Neural cell (in vitro differentiated cells): ENCODE results near the gene EYS. TPM values are rescaled to one million over a fixed set of nuclear protein-coding genes. Genes with fewer than 3 reads are reported as not detected.
"Not testable (repeated sequence)": the region's sequence is repeated elsewhere in the genome, so short reads cannot be mapped to it uniquely, and the experiment has no call there.

Source experiments
- H2AFZ ChIP-seq: fragments of 200-600, 300-800 bp; sonication (generic), shearing (Covaris generic); 2 replicates; pipeline ENCODE4 v1.6.0; 2014; ENCODE audit warnings: low read depth, mild to moderate bottlenecking, antibody characterized with exemption, low read length, moderate library complexity
- H3F3A ChIP-seq: fragments of 200-600 bp; shearing (Covaris generic); 2 replicates; pipeline ENCODE4 v1.6.1; 2016; ENCODE audit warnings: mild to moderate bottlenecking, moderate library complexity, mixed read lengths, antibody characterized with exemption, low read length; ENCODE audit not compliant: insufficient read depth, poor library complexity, severe bottlenecking
- H3K27ac ChIP-seq: fragments of 200-600, 300-800 bp; sonication (generic), shearing (Covaris generic); 2 replicates; pipeline ENCODE4 v1.5.1; 2014; ENCODE audit warnings: mild to moderate bottlenecking, low read length, moderate library complexity
- H3K27me3 ChIP-seq: fragments of 300-800, 200-600 bp; sonication (generic), shearing (Covaris generic); 2 replicates; pipeline ENCODE4 v1.6.0; 2014; ENCODE audit warnings: mild to moderate bottlenecking, low read depth, low read length, moderate library complexity; ENCODE audit not compliant: insufficient read depth
- H3K36me3 ChIP-seq: fragments of 300-800, 200-600 bp; sonication (generic), shearing (Covaris generic); 2 replicates; pipeline ENCODE4 v1.5.1; 2014; ENCODE audit warnings: mild to moderate bottlenecking, antibody characterized with exemption, low read length, moderate library complexity; ENCODE audit not compliant: insufficient read depth
- H3K4me2 ChIP-seq: fragments of 300-800, 200-600 bp; sonication (generic), shearing (Covaris generic); 2 replicates; pipeline ENCODE4 v1.6.0; 2014; ENCODE audit warnings: mild to moderate bottlenecking, low read length
- H3K4me3 ChIP-seq: fragments of 300-800, 200-600 bp; sonication (generic), shearing (Covaris generic); 2 replicates; pipeline ENCODE4 v1.5.1; 2014; ENCODE audit warnings: mild to moderate bottlenecking, low read length, moderate library complexity
- H3K79me2 ChIP-seq: fragments of 200-600 bp; shearing (Covaris generic); replicated peaks from 2 replicates; pipeline ENCODE4 v1.6.0; 2014; ENCODE audit warnings: mild to moderate bottlenecking, low read length, moderate library complexity; ENCODE audit not compliant: insufficient read depth
- H3K9ac ChIP-seq: fragments of 300-800, 200-600 bp; sonication (generic), shearing (Covaris generic); 2 replicates; pipeline ENCODE4 v1.6.1; 2016; ENCODE audit warnings: mild to moderate bottlenecking, low read length, mixed read lengths
- H3K9me2 ChIP-seq: fragments of 200-600 bp; shearing (Covaris generic); 2 replicates; pipeline ENCODE4 v1.6.1; 2016; ENCODE audit warnings: mild to moderate bottlenecking, low read length, mixed read lengths; ENCODE audit not compliant: insufficient read depth
- H3K9me3 ChIP-seq: fragments of 200-600, 300-800 bp; sonication (generic), shearing (Covaris generic); 2 replicates; pipeline ENCODE4 v1.6.1; 2016; ENCODE audit warnings: mild to moderate bottlenecking, mixed run types, low read length, moderate library complexity, mixed read lengths
- H4K20me1 ChIP-seq: fragments of 200-600 bp; shearing (Covaris generic); 2 replicates; pipeline ENCODE4 v1.6.1; 2016; ENCODE audit warnings: mild to moderate bottlenecking, mixed run types; ENCODE audit not compliant: insufficient read depth
- EZH2 ChIP-seq: fragments of 200-600, 300-800 bp; shearing (Covaris generic), sonication (generic); IDR thresholded peaks from 2 replicates; pipeline ENCODE4 v1.6.1; 2014; ENCODE audit warnings: antibody characterized with exemption, low read length, borderline replicate concordance, mild to moderate bottlenecking; ENCODE audit not compliant: insufficient read depth, poor library complexity, severe bottlenecking
- SMC3 ChIP-seq: fragments of 450-650 bp; conservative IDR thresholded peaks from 2 replicates; pipeline ENCODE4 v1.6.1; 2014; ENCODE audit warnings: antibody characterized with exemption, mild to moderate bottlenecking, moderate library complexity; ENCODE audit not compliant: poor library complexity
- polyA plus RNA-seq: library from polyadenylated mRNA; depleted of rRNA; stranded (reverse); fragments of >200 nt; gene quantifications from 2 replicates; pipeline ENCODE4 v1.2.3, GENCODE V29; 2014
- TF ChIP-seq, protein P1 (sequence below): IDR thresholded peaks from 2 replicates; pipeline ENCODE4 v1.6.1; 2012; ENCODE audit warnings: borderline replicate concordance
- TF ChIP-seq, protein P2 (sequence below): fragments of 450-650 bp; IDR thresholded peaks from 2 replicates; pipeline ENCODE4 v1.5.1; 2014; ENCODE audit warnings: antibody characterized with exemption, mild to moderate bottlenecking, moderate library complexity; ENCODE audit not compliant: poor library complexity, severe bottlenecking

Gene EYS
- polyA plus RNA-seq, 1 donor from 2014 or later: 0.38 TPM

DNA sequence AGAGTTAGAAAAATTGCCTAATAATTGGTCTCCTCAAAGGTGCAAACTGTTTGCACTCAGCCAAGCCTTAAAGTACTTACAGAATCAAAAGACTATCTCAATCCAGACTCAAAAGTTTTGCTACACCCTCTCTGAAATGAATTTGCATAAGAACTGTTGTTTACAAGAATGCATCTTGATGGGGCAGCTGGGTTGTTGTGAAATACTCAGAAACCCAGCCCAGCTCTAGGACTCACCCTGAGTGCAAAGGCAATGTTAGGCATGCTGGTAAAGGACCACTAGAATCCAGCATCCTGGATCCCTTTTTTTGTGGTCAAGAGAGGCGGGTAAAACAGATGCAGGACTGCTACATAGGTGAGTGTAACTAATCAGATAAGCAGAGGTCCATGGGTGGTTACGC, 700.2 kb downstream of the EYS start:
- no peaks in the 10 kb centered on the region for H3K79me2 ChIP-seq
- no peak overlapping the region for H3K27ac ChIP-seq
- no peak overlapping the region for H3K4me3 ChIP-seq
- H3F3A ChIP-seq: no peaks in the 10 kb centered on the region
- H3K9ac ChIP-seq: no peak overlapping the region
- TF ChIP-seq, protein P1, sequence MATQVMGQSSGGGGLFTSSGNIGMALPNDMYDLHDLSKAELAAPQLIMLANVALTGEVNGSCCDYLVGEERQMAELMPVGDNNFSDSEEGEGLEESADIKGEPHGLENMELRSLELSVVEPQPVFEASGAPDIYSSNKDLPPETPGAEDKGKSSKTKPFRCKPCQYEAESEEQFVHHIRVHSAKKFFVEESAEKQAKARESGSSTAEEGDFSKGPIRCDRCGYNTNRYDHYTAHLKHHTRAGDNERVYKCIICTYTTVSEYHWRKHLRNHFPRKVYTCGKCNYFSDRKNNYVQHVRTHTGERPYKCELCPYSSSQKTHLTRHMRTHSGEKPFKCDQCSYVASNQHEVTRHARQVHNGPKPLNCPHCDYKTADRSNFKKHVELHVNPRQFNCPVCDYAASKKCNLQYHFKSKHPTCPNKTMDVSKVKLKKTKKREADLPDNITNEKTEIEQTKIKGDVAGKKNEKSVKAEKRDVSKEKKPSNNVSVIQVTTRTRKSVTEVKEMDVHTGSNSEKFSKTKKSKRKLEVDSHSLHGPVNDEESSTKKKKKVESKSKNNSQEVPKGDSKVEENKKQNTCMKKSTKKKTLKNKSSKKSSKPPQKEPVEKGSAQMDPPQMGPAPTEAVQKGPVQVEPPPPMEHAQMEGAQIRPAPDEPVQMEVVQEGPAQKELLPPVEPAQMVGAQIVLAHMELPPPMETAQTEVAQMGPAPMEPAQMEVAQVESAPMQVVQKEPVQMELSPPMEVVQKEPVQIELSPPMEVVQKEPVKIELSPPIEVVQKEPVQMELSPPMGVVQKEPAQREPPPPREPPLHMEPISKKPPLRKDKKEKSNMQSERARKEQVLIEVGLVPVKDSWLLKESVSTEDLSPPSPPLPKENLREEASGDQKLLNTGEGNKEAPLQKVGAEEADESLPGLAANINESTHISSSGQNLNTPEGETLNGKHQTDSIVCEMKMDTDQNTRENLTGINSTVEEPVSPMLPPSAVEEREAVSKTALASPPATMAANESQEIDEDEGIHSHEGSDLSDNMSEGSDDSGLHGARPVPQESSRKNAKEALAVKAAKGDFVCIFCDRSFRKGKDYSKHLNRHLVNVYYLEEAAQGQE: no peak
- H2AFZ ChIP-seq: no peak overlapping the region
- no peaks in the 10 kb centered on the region for H3K9me2 ChIP-seq
- no peak overlapping the region for H3K4me2 ChIP-seq
- H3K9me3 ChIP-seq: no peaks in the 10 kb centered on the region
- H4K20me1 ChIP-seq: no peaks in the 10 kb centered on the region
- H3K36me3 ChIP-seq: no peaks in the 10 kb centered on the region
- H3K27me3 ChIP-seq: no peaks in the 10 kb centered on the region

DNA sequence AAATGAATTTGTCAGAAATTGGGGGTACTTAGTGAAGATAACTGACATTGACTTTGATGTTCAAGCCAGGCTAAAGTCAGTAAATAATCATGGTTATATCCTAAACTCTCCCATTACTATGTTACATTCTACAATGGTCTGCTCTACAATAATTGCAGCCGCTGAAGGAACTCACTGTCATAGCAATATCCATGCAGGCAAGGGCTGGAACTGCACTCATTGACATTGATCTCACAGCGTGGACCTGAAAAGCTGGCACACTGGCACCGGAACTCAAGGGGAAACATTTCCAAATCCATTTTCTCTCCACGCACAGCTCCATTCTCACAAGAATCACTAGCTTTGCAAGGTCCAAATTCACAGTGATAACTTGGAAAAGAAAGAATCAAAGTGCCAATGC, 702.7 kb downstream of the EYS start:
- no peaks in the 10 kb centered on the region for H3K36me3 ChIP-seq
- no peaks in the 10 kb centered on the region for H3K9me3 ChIP-seq
- no peak overlapping the region for H2AFZ ChIP-seq
- H3F3A ChIP-seq: no peaks in the 10 kb centered on the region
- no peak overlapping the region for H3K27ac ChIP-seq
- H3K9me2 ChIP-seq: no peaks in the 10 kb centered on the region
- no peaks in the 10 kb centered on the region for H3K79me2 ChIP-seq
- H3K27me3 ChIP-seq: no peaks in the 10 kb centered on the region
- no peaks in the 10 kb centered on the region for H4K20me1 ChIP-seq
- H3K4me2 ChIP-seq: no peak overlapping the region
- no peak for TF ChIP-seq SMC3
- TF ChIP-seq, protein P2, sequence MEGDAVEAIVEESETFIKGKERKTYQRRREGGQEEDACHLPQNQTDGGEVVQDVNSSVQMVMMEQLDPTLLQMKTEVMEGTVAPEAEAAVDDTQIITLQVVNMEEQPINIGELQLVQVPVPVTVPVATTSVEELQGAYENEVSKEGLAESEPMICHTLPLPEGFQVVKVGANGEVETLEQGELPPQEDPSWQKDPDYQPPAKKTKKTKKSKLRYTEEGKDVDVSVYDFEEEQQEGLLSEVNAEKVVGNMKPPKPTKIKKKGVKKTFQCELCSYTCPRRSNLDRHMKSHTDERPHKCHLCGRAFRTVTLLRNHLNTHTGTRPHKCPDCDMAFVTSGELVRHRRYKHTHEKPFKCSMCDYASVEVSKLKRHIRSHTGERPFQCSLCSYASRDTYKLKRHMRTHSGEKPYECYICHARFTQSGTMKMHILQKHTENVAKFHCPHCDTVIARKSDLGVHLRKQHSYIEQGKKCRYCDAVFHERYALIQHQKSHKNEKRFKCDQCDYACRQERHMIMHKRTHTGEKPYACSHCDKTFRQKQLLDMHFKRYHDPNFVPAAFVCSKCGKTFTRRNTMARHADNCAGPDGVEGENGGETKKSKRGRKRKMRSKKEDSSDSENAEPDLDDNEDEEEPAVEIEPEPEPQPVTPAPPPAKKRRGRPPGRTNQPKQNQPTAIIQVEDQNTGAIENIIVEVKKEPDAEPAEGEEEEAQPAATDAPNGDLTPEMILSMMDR: no peak
- no peak for TF ChIP-seq EZH2
- TF ChIP-seq, protein P1: no peak
- H3K9ac ChIP-seq: no peak overlapping the region
- no peak overlapping the region for H3K4me3 ChIP-seq

DNA sequence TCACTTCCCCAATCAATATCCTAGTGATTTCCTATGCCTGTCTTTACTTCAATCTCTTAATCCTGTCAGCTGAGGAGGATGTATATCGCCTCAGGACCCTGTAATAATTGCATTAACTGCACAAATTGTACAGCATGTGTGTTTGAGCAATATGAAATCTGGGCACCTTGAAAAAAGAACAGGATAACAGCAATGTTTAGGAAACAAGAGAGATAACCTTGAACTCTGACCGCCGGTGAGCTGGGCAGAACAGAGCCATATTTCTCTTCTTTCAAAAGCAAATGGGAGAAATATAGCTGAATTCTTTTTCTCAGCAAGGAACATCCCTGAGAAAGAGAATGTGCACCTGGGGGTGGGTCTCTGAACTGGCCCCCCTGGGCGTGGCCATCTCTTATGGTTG, 704.1 kb downstream of the EYS start:
- not testable (repeated sequence) for H3K27me3 ChIP-seq, H3K9ac ChIP-seq, H3K9me2 ChIP-seq, H3F3A ChIP-seq, H2AFZ ChIP-seq, H4K20me1 ChIP-seq, H3K36me3 ChIP-seq, H3K4me3 ChIP-seq, H3K4me2 ChIP-seq, H3K79me2 ChIP-seq, H3K9me3 ChIP-seq, H3K27ac ChIP-seq
